NCI-H2171 treated with DMSO at 0.1 percent for 48 hours (cell line): ENCODE measurements around the gene HOXA4.

ENCODE experiments used
- DNase-seq: peaks from one replicate; lab custom pipeline; 2025; lab: John Stamatoyannopoulos, UW

HOXA4 gene

DNA sequence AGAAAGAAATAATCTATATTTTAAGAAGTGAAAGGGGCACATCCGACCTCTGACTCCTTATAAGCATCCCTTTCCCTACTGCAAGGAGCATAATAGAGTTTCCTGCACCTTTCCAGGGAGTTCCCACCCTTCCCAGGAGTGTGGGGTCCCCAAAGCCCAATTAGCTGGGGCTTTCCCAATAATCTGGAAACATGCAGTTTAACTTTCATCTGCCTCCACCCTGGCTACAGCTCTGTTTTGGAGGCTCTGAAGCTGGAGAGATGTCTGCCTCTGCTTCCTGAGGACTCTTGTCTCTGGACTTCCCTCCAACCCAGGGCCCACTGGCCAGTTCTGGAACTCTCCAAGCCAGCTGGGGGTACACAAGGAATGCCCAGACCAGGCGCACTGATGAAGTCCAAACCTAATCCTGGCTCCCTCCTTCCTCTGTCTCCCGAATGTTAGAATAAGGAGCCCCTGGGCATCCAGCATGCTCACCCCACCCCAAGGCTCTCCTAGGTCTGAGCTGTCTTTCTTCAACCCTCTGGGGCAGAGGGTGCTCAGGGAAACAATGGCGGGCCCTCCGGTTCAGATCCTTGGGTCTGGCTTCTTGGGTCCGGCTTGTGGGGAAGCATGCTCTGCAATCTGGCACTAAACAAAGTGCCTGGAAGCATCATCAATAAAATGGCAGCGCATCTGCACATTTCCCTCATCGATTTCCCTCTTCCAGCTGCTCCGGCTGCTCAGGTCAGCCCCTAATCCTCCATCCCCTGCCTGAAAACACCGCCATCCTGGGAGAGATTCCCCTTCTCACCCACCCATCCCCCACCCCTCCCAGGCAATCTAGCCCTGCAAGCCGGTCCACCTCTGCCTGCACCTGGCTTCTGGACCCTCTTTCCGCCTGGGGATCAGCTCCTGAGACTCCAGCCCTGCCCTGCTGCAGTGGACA lies 13.3 kb downstream of the HOXA4 start:
- no peak for DNase-seq

DNA sequence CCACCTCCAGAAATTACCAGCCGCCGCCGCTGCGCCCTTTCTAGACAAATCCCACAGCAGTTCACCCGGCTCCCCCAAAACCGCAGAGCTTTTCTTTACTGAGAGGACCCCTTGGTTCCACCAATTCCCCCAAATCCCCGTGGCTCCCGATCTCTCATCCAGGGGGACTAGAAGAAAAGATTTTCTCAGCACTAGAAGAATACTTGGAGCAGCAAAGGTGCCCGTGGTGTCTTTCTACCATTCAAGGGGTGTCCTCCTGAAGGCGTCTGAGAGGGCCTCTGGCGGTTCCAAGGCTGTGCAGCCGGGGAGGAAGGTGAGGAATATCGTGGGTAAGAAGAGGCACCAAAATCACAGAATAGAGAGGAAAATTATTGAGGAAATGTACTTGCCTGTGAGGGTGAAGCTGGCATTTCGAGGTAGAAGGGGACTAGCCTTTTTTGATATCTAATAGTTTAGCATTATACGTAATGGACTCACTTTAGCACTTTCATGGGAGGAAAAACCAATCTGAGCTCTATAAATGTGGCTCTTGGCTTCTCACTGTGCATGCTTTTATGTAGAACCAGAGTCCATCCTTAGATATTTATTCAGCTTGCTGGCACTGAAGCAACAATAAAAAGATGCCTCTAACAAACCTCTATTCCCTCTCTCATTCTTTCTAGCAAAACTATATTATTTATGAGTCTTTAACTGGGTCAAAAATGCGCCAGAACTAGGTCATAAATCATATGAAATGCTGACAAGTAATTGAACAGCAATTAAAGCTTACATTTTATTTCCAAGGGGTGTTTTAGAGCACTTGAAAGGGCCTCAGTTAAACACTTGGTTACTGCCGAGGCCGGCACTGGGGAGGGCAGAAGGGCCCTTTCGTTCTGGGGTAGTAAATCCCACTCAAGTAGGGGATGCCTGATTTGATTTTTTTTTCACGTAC lies 14.3 kb downstream of the HOXA4 start:
- no peak for DNase-seq

- no peak for DNase-seq
Observed at GRCh38 chr7:27115221-27116026, 15.1 kb downstream of the HOXA4 start.

GRCh38 chr7:27114881-27115220 lies 15.7 kb downstream of the HOXA4 start:
- no peak for DNase-seq

DNA sequence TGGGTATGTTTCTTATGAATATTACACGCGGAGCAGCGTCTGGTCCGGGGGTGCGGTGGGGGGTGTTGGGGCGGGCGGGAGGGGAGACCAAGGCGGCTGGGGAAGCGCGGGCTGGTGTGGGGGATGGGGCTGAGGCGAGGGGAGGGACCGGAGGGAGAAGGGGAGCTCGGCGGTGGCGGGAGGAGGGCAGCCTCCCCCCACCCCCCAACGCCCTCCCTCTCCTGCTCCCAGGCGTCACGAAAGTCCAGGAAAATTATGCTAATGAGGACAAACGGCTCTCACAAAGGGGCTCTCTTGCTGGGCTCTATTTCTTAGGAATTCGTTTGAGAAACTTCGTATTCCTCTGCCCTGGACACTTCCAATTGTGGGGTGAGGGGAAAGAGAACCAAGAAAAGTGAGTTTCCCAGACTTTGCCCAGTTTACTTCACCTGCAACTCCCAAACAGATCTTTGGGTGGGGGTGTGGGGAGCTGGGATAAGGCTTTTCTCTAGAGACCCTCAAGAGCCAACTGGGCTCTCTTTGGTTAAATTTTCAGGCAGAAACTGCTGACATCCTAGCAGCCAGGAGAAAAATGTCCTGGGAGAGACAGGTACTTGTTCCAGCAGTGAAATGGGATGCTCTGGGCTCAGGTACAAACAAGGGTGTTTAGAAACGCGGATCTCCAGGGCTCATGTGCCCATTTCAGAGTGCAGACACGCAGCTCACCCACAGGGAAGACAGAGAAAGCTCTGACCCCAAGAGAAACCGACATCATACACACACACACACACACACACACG lies 16.4 kb downstream of the HOXA4 start:
- DNase-seq: no peak

DNA sequence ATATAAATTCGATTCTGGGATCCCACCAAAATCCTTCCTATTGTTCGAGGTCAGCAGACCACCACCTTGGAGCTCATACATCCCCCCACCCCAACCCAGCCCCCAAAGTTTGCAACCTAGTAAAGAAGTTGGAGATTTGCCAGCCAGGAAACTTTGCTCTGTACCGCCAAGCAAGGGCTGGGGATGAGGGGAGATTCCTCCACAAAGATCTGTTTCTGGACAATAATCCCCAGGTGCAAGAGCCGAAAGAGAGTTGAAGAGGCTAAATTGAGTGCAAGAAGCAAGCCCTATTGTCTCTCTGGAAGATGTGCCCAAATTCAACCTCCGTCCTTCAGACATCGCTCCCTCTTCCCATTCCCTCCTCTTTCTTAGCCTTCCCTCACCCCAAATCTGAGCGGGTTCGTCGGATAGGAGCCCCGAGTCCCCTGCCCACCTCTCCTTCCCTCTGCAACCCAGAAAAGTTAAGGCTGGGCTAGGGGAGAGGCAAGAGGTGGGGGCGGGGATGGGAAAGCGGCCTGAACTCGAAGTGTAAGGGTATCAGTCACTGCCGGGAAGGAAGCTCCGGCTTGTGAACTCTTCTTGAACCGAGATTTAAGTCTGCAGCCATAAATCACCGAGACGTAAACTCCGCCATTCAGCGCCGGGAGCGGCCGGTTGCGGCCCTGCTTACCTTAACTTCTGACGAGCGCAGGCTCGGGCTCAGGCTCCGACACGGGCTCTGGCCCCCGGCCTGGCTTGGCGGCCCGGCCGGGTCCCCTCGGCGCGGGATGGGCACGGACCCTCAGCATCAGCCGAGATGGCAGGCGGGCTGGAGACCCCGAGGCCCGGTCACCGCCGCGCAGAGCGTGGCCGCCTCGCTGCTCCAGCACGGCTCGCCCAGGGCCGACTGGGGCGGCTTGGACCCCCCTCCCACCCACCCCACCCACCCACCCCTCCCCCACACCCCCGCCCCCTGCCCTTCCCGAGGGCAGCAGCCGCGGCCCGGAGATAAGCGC lies 17.3 kb downstream of the HOXA4 start:
- no peak for DNase-seq

DNA sequence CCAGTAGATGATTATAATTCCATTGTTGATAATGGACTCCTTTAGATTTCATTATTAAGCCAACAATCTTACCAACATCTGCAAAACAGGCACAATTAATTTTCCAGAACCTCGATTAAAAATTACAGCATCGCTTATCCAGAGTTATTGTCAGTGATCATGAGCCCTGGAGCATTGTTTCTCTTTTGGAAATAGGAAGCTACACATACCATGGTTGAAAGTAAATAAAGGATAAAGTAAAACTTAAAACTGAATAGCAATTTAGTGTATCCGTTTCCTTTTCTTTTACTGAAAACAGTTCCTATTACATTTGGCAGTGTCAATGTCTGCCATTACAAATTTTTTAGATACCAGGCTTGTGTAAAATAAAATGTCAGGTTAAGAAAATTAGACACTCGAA lies 18.2 kb downstream of the HOXA4 start:
- DNase-seq: no peak

DNA sequence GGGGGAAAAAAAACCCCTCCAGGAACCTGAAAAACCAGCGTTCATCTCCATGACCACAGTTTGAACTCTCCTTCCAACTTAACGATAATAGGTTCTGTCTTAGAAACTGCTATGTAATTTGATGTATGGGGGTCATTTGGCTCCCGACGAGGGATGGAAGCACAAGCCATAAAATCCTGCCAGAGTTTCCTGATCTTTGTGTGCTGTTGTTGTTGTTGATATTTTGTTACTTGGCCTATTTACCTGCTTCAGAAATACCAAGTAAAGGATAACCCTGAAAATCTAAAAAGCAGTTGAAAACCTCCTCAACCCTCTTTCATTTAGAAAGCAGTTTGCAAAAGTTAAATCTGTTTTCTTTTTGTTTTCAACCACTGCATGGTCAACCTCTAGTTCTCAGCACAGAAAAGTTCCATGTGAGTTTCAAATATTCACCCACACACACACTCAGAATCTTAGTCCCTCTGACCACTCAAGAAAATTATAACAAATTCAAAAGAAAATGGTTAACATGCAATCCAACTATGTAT lies 18.7 kb downstream of the HOXA4 start:
- no peak for DNase-seq

GRCh38 chr7:27111042-27111750 lies 19.4 kb downstream of the HOXA4 start:
- DNase-seq: no peak

DNA sequence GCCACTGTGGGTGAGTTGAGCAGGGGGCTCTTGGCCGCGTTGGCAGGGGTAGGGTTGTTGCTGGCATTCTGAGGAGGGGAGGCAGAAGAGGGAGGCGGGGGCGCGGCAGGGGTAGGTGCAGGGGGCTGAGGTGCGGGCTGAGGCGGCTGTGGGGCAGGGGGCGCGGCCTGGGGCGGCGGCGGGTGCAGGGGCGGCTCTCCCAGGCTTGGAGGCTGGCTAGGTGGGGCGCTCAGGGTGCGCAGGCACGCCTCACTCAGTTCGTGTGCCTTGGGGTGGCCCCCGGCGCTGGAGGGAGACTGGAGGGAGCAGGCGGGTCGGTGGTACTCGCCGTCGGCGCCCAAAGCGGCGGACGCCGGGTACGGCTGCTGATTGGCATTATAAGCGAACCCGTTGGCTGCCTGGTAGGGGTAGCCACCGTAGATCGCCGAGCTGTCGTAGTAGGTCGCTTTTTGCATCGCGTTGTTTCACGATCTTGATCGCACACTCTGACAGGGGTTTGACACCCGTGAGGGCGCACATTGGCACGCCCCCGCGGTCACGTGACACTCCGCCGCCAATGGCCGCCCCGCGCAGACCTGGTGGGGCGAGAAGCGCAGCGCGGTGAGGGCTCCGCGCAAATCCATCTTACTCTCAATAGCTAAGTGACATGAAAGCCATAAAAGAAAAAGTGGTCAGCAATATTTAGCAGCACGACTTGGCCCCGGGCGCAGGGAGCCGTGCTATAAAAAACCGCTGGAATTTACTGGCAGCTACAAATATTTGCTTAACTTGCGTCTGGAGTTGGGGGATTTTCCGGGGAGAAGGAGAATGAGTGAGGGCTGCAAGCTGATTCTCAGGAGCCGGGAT lies 20.1 kb downstream of the HOXA4 start:
- no peak for DNase-seq

DNA sequence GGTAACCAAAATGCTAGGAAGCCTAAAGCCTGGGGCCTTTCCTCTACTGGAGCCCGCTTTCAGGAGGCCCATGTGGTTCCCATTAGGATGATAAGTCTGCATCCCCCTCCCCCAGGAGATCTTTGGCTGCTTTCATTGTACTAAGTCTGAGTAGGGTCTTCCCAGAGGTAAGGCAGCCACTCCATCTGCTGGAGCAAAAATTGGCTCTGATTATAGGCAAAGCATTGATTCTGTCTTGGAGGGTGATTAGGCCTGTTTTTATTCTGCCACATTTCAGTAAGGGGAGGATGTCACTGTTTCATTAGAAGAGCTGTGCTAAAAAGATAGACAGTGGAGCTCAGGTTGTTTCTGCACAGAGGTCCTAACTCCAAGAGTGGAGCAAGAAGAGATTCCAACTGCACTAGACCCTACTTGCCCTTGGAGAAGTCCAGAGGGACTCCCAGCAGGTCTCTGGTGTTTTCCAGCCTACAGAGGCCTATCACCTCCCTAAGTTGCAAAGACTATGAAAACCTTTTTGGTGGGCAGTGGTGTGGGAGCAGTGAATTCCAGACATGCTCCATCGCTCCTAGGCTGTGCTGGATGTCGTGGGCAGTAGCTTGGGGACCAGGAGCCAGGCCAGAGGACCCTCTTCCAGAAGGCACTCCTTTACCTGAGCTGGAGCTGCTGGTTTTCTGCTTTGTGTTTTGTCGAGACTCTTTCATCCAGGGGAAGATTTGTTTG lies 20.9 kb downstream of the HOXA4 start:
- no peak for DNase-seq

GRCh38 chr7:27108390-27109127 lies 22.0 kb downstream of the HOXA4 start:
- DNase-seq: no peak

- DNase-seq: no peak
Observed at GRCh38 chr7:27107391-27108381, 22.9 kb downstream of the HOXA4 start.

GRCh38 chr7:27106901-27107240 lies 23.7 kb downstream of the HOXA4 start:
- DNase-seq: no peak

DNA sequence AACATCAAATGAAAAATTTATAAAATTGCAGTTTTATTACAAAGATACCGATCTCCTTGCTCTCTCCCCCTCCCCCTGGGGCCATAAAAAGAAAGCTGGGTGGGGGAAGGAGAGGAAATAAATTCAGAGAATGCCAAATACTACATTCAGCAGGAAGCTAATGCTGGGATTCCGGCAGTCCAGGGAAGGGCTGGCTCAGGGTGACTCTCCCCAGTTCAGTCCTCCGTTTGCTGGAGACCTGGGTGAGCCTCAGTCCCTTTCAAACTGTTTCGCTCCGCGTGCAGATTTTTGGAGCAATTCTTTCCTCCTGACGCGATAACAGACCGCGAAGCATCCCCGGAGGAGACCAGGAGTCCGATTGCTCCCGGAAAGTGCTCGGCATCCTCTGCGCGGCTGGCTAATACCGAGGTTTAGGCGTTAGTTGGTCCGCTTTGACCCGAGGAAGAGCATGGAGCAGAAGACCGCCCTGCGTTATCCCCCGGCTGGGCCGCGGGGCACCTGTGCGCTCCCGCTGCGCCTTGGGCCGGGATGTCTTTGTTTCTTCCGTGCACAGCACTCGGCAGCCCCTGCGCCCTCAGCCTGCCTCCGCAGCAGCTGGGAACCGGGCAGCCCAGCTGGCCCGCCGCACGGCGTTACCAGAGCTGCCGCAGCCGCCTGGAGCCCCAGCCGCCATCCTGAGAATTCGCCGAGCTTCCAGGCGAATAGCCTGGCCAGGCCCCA lies 24.2 kb downstream of the HOXA4 start:
- no peak for DNase-seq
